GM18858 (cell line): ENCODE results near the gene GSTM5.
"Not testable (repeated sequence)": the region's sequence is repeated elsewhere in the genome, so short reads cannot be mapped to it uniquely, and the experiment has no call there.

Experiments
- ATAC-seq: cut with Tn5 transposase; IDR thresholded peaks from one replicate; pipeline ENCODE4 v1.9.1; 2021; ENCODE audit not compliant: unreplicated experiment

GSTM5 gene

GRCh38 chr1:109711593-109712320 is at the start of gene GSTM5:
Gene GSTM5, plus strand, starts transcription at chr1:109712251. Its CDS starts 62 bp downstream, at chr1:109712313.
- not testable (repeated sequence) for ATAC-seq

GRCh38 chr1:109664671-109665070 is 47.4 kb upstream of the GSTM5 start:
- no peak for ATAC-seq

DNA sequence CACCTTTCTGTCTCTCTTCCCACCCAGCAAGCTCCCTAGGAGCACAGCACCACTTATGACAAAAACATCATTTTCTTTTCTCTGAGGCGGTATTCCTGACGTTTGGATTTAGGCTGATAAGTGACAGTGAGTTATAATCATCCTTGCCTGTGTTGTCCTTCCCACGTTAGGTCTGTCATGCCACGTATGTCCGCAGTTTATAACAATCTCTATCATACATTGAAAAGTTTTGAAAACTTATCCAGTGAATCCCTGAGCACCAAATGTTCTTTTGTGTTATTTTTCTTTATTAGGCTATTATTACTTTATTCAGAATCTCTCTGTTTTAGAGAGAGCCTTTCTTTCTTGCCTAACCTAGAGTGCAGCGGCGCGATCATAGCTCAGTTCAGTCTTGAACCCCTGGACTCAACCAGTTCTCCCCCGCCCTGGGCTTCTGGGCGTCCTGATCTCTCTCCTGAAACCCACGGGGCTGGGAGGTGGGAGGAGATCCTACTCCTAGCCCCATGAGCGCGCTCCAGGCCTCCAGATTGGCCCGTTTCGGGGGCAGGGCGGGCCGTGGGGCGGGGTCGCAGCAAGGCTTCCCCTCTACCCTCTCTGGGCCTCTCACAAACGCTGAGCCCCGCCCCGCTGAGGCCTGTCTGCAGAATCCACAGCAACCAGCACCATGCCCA is 44.5 kb upstream of the GSTM5 start, which contains the start of gene GSTM2:
TSS of gene GSTM2 (plus strand) at position 606 of the 671 bp plus-strand sequence. CDS start at position 665, 59 bp downstream.
- ATAC-seq: peak; percentile 84

- ATAC-seq: no peak
Measured at GRCh38 chr1:109668123-109668775, 43.8 kb upstream of the GSTM5 start.

- ATAC-seq: no peak
Measured at GRCh38 chr1:109669246-109669948, 42.7 kb upstream of the GSTM5 start.

DNA sequence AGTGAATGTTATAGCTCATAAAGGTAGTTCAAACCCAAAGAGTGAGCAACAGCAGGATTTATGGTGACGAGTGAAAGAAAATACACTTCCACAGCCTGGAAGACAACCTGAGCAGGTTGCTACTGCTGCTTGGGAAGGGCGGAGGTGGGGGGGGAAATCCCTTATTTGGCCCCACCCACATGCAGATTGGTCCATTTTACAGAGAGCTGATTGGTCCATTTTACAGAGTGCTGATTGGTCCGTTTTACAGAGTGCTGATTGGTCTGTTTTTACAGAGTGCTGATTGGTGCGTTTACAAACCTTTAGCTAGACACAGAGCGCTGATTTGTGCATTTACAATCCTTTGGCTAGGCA is 42.1 kb upstream of the GSTM5 start:
- ATAC-seq: not testable (repeated sequence)

DNA sequence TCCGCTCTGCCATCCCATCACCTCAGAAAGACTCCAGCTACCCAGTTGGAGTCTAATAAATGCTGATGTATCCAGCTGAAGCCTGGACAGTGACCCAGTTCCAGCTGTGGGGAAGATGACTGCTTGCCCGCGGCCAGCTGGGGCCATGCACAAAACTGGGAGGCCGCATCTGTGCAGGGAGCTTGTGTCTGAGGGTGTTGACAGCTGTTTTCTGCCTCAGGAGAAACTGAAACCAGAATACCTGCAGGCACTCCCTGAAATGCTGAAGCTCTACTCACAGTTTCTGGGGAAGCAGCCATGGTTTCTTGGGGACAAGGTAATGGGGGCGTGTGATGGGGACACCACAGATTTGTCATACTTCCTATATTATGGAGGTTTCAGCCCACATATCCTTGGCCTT is 41.0 kb upstream of the GSTM5 start:
- ATAC-seq: no peak

- ATAC-seq: not testable (repeated sequence)
Measured at GRCh38 chr1:109673861-109674260, 38.2 kb upstream of the GSTM5 start.

DNA sequence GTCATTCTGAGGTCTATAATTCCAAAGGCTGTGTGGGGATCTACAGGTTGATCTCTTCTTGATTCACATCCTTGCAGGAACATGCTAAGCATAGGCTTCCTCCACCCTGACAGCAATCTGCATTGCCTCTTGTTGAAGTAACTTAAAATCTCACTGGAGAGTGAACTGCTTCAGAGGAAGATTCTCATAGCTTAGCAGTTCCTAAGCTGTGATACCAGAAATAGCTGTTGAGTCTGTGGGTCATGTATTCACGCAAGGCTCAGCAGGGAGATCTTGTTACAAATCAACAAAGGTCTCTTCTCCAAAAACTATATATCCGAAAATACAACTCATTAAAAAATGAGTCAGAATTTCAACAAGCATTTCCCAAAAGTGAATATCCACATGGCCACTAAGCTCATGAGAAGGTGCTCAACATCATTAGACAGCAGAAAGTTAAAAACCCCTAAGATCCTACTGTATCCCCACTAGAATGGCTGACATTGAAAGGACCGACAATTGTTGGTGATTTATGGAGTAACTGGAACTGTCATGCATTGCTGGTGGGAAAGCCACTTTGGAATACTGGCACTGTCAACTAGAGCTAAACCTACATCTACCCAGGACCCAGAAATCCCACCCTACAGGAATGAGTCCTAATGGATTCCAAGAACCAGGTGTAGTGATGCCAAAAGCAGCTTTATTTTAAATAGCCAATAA is 35.2 kb upstream of the GSTM5 start:
- ATAC-seq: not testable (repeated sequence)

DNA sequence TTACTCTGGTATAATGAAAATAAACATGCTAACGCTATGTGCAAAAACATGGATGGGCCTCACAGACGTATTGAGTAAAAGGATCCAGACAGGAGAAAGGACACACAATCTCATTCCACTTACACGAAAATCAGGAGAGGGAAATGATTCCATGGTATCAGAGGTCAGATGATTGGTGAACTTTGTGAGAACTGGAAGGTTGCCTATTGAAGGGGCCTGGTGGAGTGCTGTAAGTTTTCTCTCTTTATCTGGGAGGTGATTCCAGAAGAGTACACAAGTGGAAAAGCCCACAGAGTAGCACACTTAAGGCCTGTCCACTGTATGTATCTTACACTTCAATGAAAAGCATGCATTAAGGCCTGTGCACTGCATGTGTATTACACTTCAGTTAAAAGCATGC is 34.6 kb upstream of the GSTM5 start:
- ATAC-seq: no peak

- not testable (repeated sequence) for ATAC-seq
Measured at GRCh38 chr1:109678637-109679036, 33.4 kb upstream of the GSTM5 start.

GRCh38 chr1:109684777-109685176 is 27.3 kb upstream of the GSTM5 start:
- not testable (repeated sequence) for ATAC-seq

GRCh38 chr1:109685399-109685798 is 26.7 kb upstream of the GSTM5 start:
- not testable (repeated sequence) for ATAC-seq

GRCh38 chr1:109685890-109686289 is 26.2 kb upstream of the GSTM5 start:
- not testable (repeated sequence) for ATAC-seq

GRCh38 chr1:109687109-109687508 is 24.9 kb upstream of the GSTM5 start:
- not testable (repeated sequence) for ATAC-seq

GRCh38 chr1:109687641-109688499 is 24.2 kb upstream of the GSTM5 start, which contains the start of gene GSTM1:
Gene GSTM1, plus strand, starts transcription at chr1:109687817. Its CDS starts 57 bp downstream, at chr1:109687874.
- peak; percentile 97 for ATAC-seq

GRCh38 chr1:109689844-109690405 is 22.1 kb upstream of the GSTM5 start:
- ATAC-seq: no peak

- no peak for ATAC-seq
Measured at GRCh38 chr1:109691759-109692158, 20.3 kb upstream of the GSTM5 start.

DNA sequence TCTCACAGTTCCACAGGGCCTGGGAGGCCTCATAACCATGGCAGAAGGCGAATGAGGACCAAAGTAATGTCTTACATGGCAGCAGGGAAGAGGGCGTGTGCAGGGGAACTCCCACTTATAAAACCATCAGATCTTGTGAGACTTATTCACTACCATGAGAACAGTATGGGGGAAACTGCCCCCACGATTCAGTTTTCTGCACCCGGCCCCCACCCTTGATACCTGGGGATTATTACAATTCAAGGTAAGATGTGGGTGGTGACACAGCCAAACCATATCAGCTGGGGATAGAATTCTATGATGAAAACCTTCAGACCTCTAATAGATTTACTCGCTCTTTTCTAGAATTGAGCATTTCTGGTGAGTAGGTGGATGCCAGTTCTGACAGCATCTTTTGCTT is 17.7 kb upstream of the GSTM5 start:
- not testable (repeated sequence) for ATAC-seq
